ENCODE results near the gene PPP4C.

- TF ChIP-seq, protein P1, sequence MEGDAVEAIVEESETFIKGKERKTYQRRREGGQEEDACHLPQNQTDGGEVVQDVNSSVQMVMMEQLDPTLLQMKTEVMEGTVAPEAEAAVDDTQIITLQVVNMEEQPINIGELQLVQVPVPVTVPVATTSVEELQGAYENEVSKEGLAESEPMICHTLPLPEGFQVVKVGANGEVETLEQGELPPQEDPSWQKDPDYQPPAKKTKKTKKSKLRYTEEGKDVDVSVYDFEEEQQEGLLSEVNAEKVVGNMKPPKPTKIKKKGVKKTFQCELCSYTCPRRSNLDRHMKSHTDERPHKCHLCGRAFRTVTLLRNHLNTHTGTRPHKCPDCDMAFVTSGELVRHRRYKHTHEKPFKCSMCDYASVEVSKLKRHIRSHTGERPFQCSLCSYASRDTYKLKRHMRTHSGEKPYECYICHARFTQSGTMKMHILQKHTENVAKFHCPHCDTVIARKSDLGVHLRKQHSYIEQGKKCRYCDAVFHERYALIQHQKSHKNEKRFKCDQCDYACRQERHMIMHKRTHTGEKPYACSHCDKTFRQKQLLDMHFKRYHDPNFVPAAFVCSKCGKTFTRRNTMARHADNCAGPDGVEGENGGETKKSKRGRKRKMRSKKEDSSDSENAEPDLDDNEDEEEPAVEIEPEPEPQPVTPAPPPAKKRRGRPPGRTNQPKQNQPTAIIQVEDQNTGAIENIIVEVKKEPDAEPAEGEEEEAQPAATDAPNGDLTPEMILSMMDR (IDR thresholded peaks at IDR 0.05; ENCODE audit: poor library complexity): no peak
- TF ChIP-seq EZH2 (IDR thresholded peaks at IDR 0.05; ENCODE audit: borderline replicate concordance): no peak
Observed at GRCh38 chr16:30132591-30132990, 56.8 kb downstream of the PPP4C start.
